C4-2B (cell line): Measurements from ENCODE around the gene ANO2.

Source experiments
- ZFX ChIP-seq: fragments of 450-650 bp; IDR thresholded peaks from 2 replicates; pipeline ENCODE4 v1.6.1; 2017
- TF ChIP-seq, protein P1 (sequence below): fragments of 450-650 bp; conservative IDR thresholded peaks from 2 replicates; pipeline ENCODE4 v1.5.1; 2017; ENCODE audit warnings: mild to moderate bottlenecking

DNA sequence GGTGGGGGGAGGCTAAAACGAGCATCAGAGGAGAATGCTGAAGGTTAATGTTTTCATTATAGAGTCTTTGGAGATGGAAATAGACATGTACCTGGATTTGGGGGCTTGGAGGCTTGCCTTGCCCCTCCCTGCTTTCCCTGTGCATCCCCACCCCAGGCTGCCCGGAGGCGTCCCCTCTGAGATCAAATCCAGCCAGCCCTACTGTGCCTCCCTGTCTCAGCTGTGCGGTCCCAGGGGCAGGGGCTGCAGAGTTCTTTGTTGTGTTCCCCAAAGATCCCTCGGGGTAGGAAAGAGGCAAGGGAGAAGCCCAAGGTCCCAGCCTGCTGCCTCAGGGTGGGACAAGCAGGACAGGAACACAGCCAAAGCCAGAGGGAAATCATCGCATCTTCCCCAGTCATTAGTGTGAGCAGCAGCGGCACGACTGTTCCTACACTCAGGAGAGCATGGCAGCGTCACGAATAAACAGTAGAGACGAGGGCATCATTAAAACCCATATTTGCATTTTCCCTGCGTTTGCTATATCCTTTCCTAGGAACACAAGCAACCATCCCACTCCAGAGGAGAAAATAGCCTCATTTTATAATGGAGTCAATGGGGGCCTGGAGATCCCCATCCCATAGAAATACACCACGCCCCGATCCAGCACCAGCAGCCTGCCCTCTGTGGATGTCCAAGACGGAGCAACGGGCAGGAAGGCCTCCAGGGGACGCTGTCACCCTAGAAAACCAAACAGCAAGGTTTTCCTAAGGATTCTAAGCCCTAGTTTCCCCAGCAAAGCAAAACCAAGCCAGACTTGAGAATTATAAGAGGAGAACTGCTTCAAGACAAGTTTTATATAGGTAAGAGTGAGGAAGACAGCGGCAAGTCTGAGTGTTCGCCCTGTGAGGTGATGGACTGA, 32.4 kb downstream of the ANO2 start:
- TF ChIP-seq, protein P1, sequence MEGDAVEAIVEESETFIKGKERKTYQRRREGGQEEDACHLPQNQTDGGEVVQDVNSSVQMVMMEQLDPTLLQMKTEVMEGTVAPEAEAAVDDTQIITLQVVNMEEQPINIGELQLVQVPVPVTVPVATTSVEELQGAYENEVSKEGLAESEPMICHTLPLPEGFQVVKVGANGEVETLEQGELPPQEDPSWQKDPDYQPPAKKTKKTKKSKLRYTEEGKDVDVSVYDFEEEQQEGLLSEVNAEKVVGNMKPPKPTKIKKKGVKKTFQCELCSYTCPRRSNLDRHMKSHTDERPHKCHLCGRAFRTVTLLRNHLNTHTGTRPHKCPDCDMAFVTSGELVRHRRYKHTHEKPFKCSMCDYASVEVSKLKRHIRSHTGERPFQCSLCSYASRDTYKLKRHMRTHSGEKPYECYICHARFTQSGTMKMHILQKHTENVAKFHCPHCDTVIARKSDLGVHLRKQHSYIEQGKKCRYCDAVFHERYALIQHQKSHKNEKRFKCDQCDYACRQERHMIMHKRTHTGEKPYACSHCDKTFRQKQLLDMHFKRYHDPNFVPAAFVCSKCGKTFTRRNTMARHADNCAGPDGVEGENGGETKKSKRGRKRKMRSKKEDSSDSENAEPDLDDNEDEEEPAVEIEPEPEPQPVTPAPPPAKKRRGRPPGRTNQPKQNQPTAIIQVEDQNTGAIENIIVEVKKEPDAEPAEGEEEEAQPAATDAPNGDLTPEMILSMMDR, result peak; percentile 59
- TF ChIP-seq ZFX, result no peak
